H1 (cell line): ENCODE data around the gene ENPP6. TPM values are rescaled to one million over a fixed set of nuclear protein-coding genes. Genes with fewer than 3 reads are reported as not detected.

ENCODE experiments used
- CTCF ChIA-PET: fragments of 300-600 bp; sonication (Branson Sonifier 250); formaldehyde crosslinking; loops from one replicate; lab custom pipeline; 2021; ENCODE audit not compliant: partially characterized antibody; lab: Charles Lee
- POLR2A ChIA-PET: fragments of 300-600 bp; sonication (Branson Sonifier 250); formaldehyde crosslinking; loops from one replicate; lab custom pipeline; 2021; ENCODE audit warnings: inconsistent platforms; ENCODE audit not compliant: partially characterized antibody; lab: Charles Lee
- DNase-seq, 2 experiments: peaks; one replicate each; pipeline versions ENCODE4 v3.0.0 to v3.0.0-alpha.2; 2010 to 2022; ENCODE audit warnings: low spot score in 2 of 2, low read depth in 1 of 2, mixed read lengths in 1 of 2
- FAIRE-seq: peaks from 2 replicates; lab custom pipeline; 2011; peaks lifted over from hg19 to GRCh38; lab: Jason Lieb, UNC
- H2AFZ ChIP-seq: 2 replicates; pipeline ENCODE4 v1.8.1; 2012; ENCODE audit warnings: low read length, inconsistent platforms
- H2AK5ac ChIP-seq: 2 replicates; pipeline ENCODE4 v1.6.1; 2013; ENCODE audit warnings: low read depth, low read length
- H2BK120ac ChIP-seq: replicated peaks from 2 replicates; pipeline ENCODE3; 2013; ENCODE audit warnings: low read depth, low read length, inconsistent platforms
- H2BK12ac ChIP-seq: 2 replicates; pipeline ENCODE4 v1.6.1; 2013; ENCODE audit warnings: low read depth, low read length
- H2BK15ac ChIP-seq: 2 replicates; pipeline ENCODE4 v1.6.1; 2013; ENCODE audit warnings: low read length
- H2BK20ac ChIP-seq: 2 replicates; pipeline ENCODE4 v1.6.1; 2013; ENCODE audit warnings: low read length
- H2BK5ac ChIP-seq: 2 replicates; pipeline ENCODE4 v1.6.1; 2013; ENCODE audit warnings: low read depth, low read length
- H3K14ac ChIP-seq: 2 replicates; pipeline ENCODE4 v1.6.1; 2013; ENCODE audit warnings: inconsistent platforms; ENCODE audit not compliant: insufficient read length
- H3K18ac ChIP-seq: 2 replicates; pipeline ENCODE4 v1.6.1; 2013; ENCODE audit warnings: low read length; ENCODE audit errors: extremely low read depth
- H3K23ac ChIP-seq: 2 replicates; pipeline ENCODE4 v1.6.1; 2013; ENCODE audit warnings: inconsistent platforms; ENCODE audit not compliant: insufficient read length
- H3K23me2 ChIP-seq: 2 replicates; pipeline ENCODE4 v1.6.1; 2013; ENCODE audit warnings: low read depth, low read length
- H3K27ac ChIP-seq: 2 replicates; pipeline ENCODE4 v1.6.1; 2011; ENCODE audit warnings: low read depth, low read length, inconsistent platforms
- H3K27me3 ChIP-seq, 4 experiments: replicated peaks in 1 of 4; 1 replicate in 1 of 4; 2 replicates in 3 of 4; pipeline versions ENCODE4 v1.6.1 to v1.8.1; 2011 to 2013; ENCODE audit warnings: low read length in 3 of 4, mild to moderate bottlenecking in 3 of 4, inconsistent platforms in 2 of 4, mixed read lengths in 2 of 4, moderate library complexity in 1 of 4; ENCODE audit not compliant: control insufficient read depth in 3 of 4, insufficient read depth in 3 of 4; ENCODE audit errors: extremely low read depth in 1 of 4
- H3K36me3 ChIP-seq, 4 experiments: 2 replicates each; pipeline versions ENCODE4 v1.6.1 to v1.8.1; 2011 to 2013; ENCODE audit warnings: mild to moderate bottlenecking in 4 of 4, low read length in 3 of 4, moderate library complexity in 2 of 4, control low read depth in 1 of 4, inconsistent platforms in 1 of 4; ENCODE audit not compliant: insufficient read depth in 4 of 4, control insufficient read depth in 2 of 4
- H3K4ac ChIP-seq: replicated peaks from 2 replicates; pipeline ENCODE3; 2013; ENCODE audit warnings: low read length, low read depth, mixed read lengths, inconsistent platforms; ENCODE audit not compliant: insufficient read length
- H3K4me1 ChIP-seq, 4 experiments: replicated peaks in 1 of 4; 1 replicate in 1 of 4; 2 replicates in 3 of 4; pipeline versions ENCODE4 v1.6.1 to v1.8.1; 2011 to 2013; ENCODE audit warnings: low read length in 3 of 4, inconsistent platforms in 2 of 4, mixed read lengths in 1 of 4; ENCODE audit not compliant: insufficient read depth in 4 of 4, control insufficient read depth in 3 of 4
- H3K4me2 ChIP-seq, 2 experiments: 2 replicates each; pipeline versions ENCODE4 v1.6.1 to v1.8.1; 2011 to 2013; ENCODE audit warnings: low read depth in 2 of 2, low read length in 2 of 2, control low read depth in 1 of 2, inconsistent platforms in 1 of 2, mild to moderate bottlenecking in 1 of 2; ENCODE audit not compliant: insufficient read depth in 1 of 2
- H3K4me3 ChIP-seq, 4 experiments: fragments of 200-600, 300-600 bp in 1 of 4; sonication (generic), shearing (Covaris generic), sonication (Bioruptor Twin) in 1 of 4; 2 replicates each; pipeline versions ENCODE4 v1.5.1 to v1.8.1; 2011 to 2016; ENCODE audit warnings: low read length in 4 of 4, low read depth in 3 of 4, control low read depth in 2 of 4, inconsistent platforms in 2 of 4, mild to moderate bottlenecking in 2 of 4, mixed read lengths in 1 of 4, moderate library complexity in 1 of 4; ENCODE audit not compliant: insufficient read depth in 2 of 4; ENCODE audit errors: extremely low read depth in 1 of 4
- H3K56ac ChIP-seq: replicated peaks from 2 replicates; pipeline ENCODE3; 2013; ENCODE audit warnings: low read depth, mild to moderate bottlenecking, mixed read lengths, low read length, inconsistent platforms; ENCODE audit not compliant: insufficient read length
- H3K79me1 ChIP-seq: 2 replicates; pipeline ENCODE4 v1.6.1; 2013; ENCODE audit warnings: low read depth, low read length, control low read depth
- H3K79me2 ChIP-seq, 2 experiments: 2 replicates each; pipeline versions ENCODE4 v1.6.1 to v1.8.1; 2012 to 2013; ENCODE audit warnings: low read length in 2 of 2, mild to moderate bottlenecking in 2 of 2, inconsistent platforms in 1 of 2; ENCODE audit not compliant: insufficient read depth in 2 of 2, control insufficient read depth in 1 of 2
- H3K9ac ChIP-seq, 4 experiments: replicated peaks in 1 of 4; 1 replicate in 1 of 4; 2 replicates in 3 of 4; pipeline versions ENCODE4 v1.6.1 to v1.8.1; 2011 to 2013; ENCODE audit warnings: low read depth in 3 of 4, low read length in 3 of 4, control low read depth in 2 of 4, mild to moderate bottlenecking in 2 of 4, moderate library complexity in 2 of 4, inconsistent platforms in 1 of 4; ENCODE audit errors: extremely low read depth in 1 of 4
- H3K9me3 ChIP-seq, 2 experiments: 2 replicates each; pipeline versions ENCODE4 v1.6.1 to v1.8.1; 2012 to 2013; ENCODE audit warnings: mild to moderate bottlenecking in 2 of 2, moderate library complexity in 2 of 2, control low read depth in 1 of 2, inconsistent platforms in 1 of 2, low read depth in 1 of 2, low read length in 1 of 2, mixed read lengths in 1 of 2; ENCODE audit not compliant: insufficient read depth in 2 of 2
- H4K20me1 ChIP-seq, 2 experiments: replicated peaks in 1 of 2; 2 replicates each; pipeline versions ENCODE3 to v1.8.1; 2011 to 2013; ENCODE audit warnings: inconsistent platforms in 2 of 2, low read length in 2 of 2, mild to moderate bottlenecking in 1 of 2; ENCODE audit not compliant: insufficient read depth in 2 of 2, control insufficient read depth in 1 of 2
- H4K5ac ChIP-seq: 2 replicates; pipeline ENCODE4 v1.6.1; 2013; ENCODE audit warnings: low read length, low read depth, mixed read lengths, inconsistent platforms; ENCODE audit not compliant: insufficient read length
- H4K8ac ChIP-seq: 2 replicates; pipeline ENCODE4 v1.8.0; 2013; ENCODE audit warnings: mild to moderate bottlenecking, moderate library complexity, low read length, inconsistent platforms; ENCODE audit not compliant: insufficient read depth; ENCODE audit errors: extremely low read depth
- H4K91ac ChIP-seq: replicated peaks from 2 replicates; pipeline ENCODE3; 2013; ENCODE audit warnings: low read length, mixed read lengths, inconsistent platforms; ENCODE audit not compliant: insufficient read length
- BACH1 ChIP-seq: IDR thresholded peaks from 2 replicates; pipeline ENCODE4 v1.6.1; 2012; ENCODE audit warnings: low read length, improper control_type of control experiment
- CTBP2 ChIP-seq: IDR thresholded peaks from 2 replicates; pipeline ENCODE4 v1.7.0; 2011; ENCODE audit warnings: borderline replicate concordance, mild to moderate bottlenecking, moderate library complexity, mixed read lengths, low read length; ENCODE audit not compliant: insufficient read depth, insufficient read length
- GABPA ChIP-seq: IDR thresholded peaks from 2 replicates; pipeline ENCODE4 v1.6.1; 2011; ENCODE audit warnings: mild to moderate bottlenecking, low read length, moderate library complexity, borderline replicate concordance; ENCODE audit not compliant: insufficient read depth
- RAD21 ChIP-seq, 2 experiments: IDR thresholded peaks in 1 of 2; conservative IDR thresholded peaks in 1 of 2; 2 replicates each; pipeline ENCODE4 v1.6.1; 2011; ENCODE audit warnings: low read depth in 2 of 2, low read length in 2 of 2, improper control_type of control experiment in 1 of 2, inconsistent platforms in 1 of 2, mild to moderate bottlenecking in 1 of 2, moderate library complexity in 1 of 2
- RFX5 ChIP-seq: IDR thresholded peaks from 2 replicates; pipeline ENCODE4 v1.6.1; 2011; ENCODE audit warnings: low read depth, low read length, improper control_type of control experiment, borderline replicate concordance
- SIN3A ChIP-seq, 2 experiments: IDR thresholded peaks in 1 of 2; conservative IDR thresholded peaks in 1 of 2; 2 replicates each; pipeline ENCODE4 v1.6.1; 2011 to 2012; ENCODE audit warnings: low read length in 2 of 2, improper control_type of control experiment in 1 of 2, low read depth in 1 of 2, mild to moderate bottlenecking in 1 of 2
- TAF7 ChIP-seq: optimal IDR thresholded peaks from 2 replicates; pipeline ENCODE3; 2011; ENCODE audit warnings: low read depth, mild to moderate bottlenecking, inconsistent platforms, low read length, moderate library complexity, borderline replicate concordance
- TEAD4 ChIP-seq: IDR thresholded peaks from 2 replicates; pipeline ENCODE4 v1.6.1; 2012; ENCODE audit warnings: low read depth, low read length, inconsistent platforms, mixed read lengths
- ZNF274 ChIP-seq: IDR thresholded peaks from 2 replicates; pipeline ENCODE4 v1.7.0; 2012; ENCODE audit warnings: low read length, borderline replicate concordance; ENCODE audit errors: extremely low read depth
- WGBS, 2 experiments: shearing (Covaris generic) in 1 of 2; methylation state at CpG; one replicate each; pipeline versions ENCODE4 v1.1.6 to v1.1.7; 2013 to 2015; ENCODE audit warnings: low lambda C conversion rate in 2 of 2, mixed read lengths in 2 of 2, inconsistent platforms in 1 of 2, low coverage in 1 of 2, missing lambda C conversion rate in 1 of 2; ENCODE audit not compliant: insufficient replicate concordance in 2 of 2, insufficient coverage in 1 of 2, insufficient read length in 1 of 2; ENCODE audit errors: extremely low coverage in 1 of 2, missing lambda C conversion rate in 1 of 2; 5-methylcytosine and 5-hydroxymethylcytosine counted together
- polyA plus RNA-seq, 7 experiments: library from polyadenylated mRNA; depleted of rRNA in 3 of 7; stranded (reverse) in 5 of 7; unstranded in 2 of 7; fragments of >200 nt in 5 of 7; fragments of 200-250 nt in 2 of 7; gene quantifications; 1 replicate in 5 of 7; 2 replicates in 1 of 7; 4 replicates in 1 of 7; pipeline versions ENCODE4 v1.2.1 to v1.2.3, GENCODE V29; 2011 to 2013; ENCODE audit warnings: missing spikeins in 2 of 7, mixed read lengths in 2 of 7
- total RNA-seq: library from RNA; stranded (reverse); fragmentation: NEBNext Ultra II Directional; extraction: Animal tissue kit (Norgen Biotek cat#: 25700); gene quantifications from 2 replicates; pipeline ENCODE4 v1.2.1, GENCODE V29; 2021
- TF ChIP-seq, protein P1 (sequence below): IDR thresholded peaks from 2 replicates; pipeline ENCODE4 v1.6.1; 2012; ENCODE audit warnings: inconsistent platforms

The ENPP6 gene
- total and polyA plus RNA-seq, 2 of the 8 experiments (the other 6 are each of a cell fraction or from before 2014, with no cell fraction given), result 0.11 to 0.20 TPM

DNA sequence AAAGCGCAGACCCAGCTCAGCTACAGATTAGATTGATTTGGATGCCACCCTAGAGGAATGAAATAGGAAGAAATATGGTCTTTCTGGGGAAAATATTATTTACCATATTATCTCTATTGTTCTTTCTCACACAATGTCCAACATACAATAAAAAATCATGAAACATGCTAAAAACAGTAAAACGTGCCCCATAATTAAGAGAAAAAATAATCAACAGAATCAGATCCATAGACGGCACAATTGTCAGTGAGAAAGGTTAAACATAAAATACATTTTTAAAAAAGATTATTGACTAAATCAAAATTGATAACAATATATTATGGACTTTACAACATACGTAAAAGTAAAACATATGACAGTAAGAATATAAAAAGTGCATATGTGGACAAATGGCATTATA, 90.9 kb downstream of the ENPP6 start:
- Histone ChIP-seq H2BK12ac (no peak overlapping the region), H2BK15ac (no peak overlapping the region), H3K4me2 (no peak overlapping the region), H3K4me3 (no peak overlapping the region), H3K79me2 (no peaks in the 10 kb centered on the region), H3K9ac (no peak overlapping the region), H2BK5ac (no peak overlapping the region), H4K8ac (no peak overlapping the region), H3K4me1 (no peaks in the 10 kb centered on the region), H3K23ac (no peak overlapping the region), H3K23me2 (no peaks in the 10 kb centered on the region), H3K14ac (no peak overlapping the region), H4K91ac (no peak overlapping the region), H2BK20ac (no peak overlapping the region), H3K79me1 (no peaks in the 10 kb centered on the region), H3K4ac (no peak overlapping the region), H2AFZ (no peak overlapping the region), H2AK5ac (no peak overlapping the region), H3K27me3 (no peaks in the 10 kb centered on the region; a peak in 1 of 7 replicates), H4K5ac (no peak overlapping the region), H3K27ac (no peak overlapping the region), H3K9me3 (no peaks in the 10 kb centered on the region), H3K18ac (no peak overlapping the region), H3K36me3 (no peaks in the 10 kb centered on the region), H3K56ac (no peak overlapping the region), H2BK120ac (no peak overlapping the region), H4K20me1 (no peaks in the 10 kb centered on the region)
- CTCF ChIA-PET, result interaction anchor here (0.6 to 2.9 kb wide), 3 partner anchors 11 to 615 kb away, joined by 3 to 12 read pairs (median 3); no protein-coding TSS in a partner anchor
- DNase-seq (no peak), FAIRE-seq (no peak)
- POLR2A ChIA-PET, result no interaction called here
- TF ChIP-seq TEAD4, result no peak
- TF ChIP-seq RAD21 (IDR thresholded peaks at IDR 0.05 in 1 of 2, conservative IDR thresholded peaks at IDR 0.05 in 1 of 2; ENCODE audit: low read depth in 2 of 2, low read length in 2 of 2), result no peak
- TF ChIP-seq SIN3A (conservative IDR thresholded peaks at IDR 0.05 in 1 of 2, IDR thresholded peaks at IDR 0.05 in 1 of 2; ENCODE audit: low read depth in 1 of 2, low read length in 2 of 2), result no peak
- TF ChIP-seq TAF7, result no peak
- TF ChIP-seq BACH1, result no peak
- no peak for TF ChIP-seq CTBP2
- TF ChIP-seq ZNF274, result no peak
- no peak for TF ChIP-seq GABPA
- TF ChIP-seq, protein P1, sequence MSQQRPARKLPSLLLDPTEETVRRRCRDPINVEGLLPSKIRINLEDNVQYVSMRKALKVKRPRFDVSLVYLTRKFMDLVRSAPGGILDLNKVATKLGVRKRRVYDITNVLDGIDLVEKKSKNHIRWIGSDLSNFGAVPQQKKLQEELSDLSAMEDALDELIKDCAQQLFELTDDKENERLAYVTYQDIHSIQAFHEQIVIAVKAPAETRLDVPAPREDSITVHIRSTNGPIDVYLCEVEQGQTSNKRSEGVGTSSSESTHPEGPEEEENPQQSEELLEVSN, result no peak
- no peak for TF ChIP-seq RFX5
- WGBS, 2 experiments, result 71% methylated on average over 4 of the region's 4 CpGs; no CpG with 5 or more reads in 1 of the 2 experiments
